HEK293 (cell line): ENCODE results near the gene COL5A3.

ENCODE experiments used
- CTCF ChIA-PET: fragments of 350-600 bp; formaldehyde crosslinking; extraction: SDS; loops from one replicate; lab custom pipeline; 2021; ENCODE audit warnings: antibody characterized with exemption; lab: Yijun Ruan, JAX
- POLR2A ChIA-PET: fragments of 300-600 bp; formaldehyde crosslinking; extraction: SDS; loops from one replicate; lab custom pipeline; 2020; ENCODE audit warnings: antibody characterized with exemption, inconsistent platforms; lab: Yijun Ruan, JAX
- H3K27ac ChIP-seq: fragments of 200-500 bp; sonication (Bioruptor generic); 2 replicates; pipeline ENCODE4 v1.5.1; 2014; ENCODE audit warnings: low read depth, low read length, control low read depth, inconsistent platforms; ENCODE audit errors: extremely low read depth
- H3K36me3 ChIP-seq, 2 experiments: fragments of 200-500 bp in 1 of 2; sonication (Bioruptor generic) in 1 of 2; 1 replicate in 1 of 2; 2 replicates in 1 of 2; pipeline ENCODE4 v1.5.1; 2014 to 2017; ENCODE audit warnings: inconsistent platforms in 2 of 2, low read length in 2 of 2; ENCODE audit not compliant: control insufficient read depth in 2 of 2, insufficient read depth in 1 of 2
- H3K4me1 ChIP-seq: fragments of 200-500 bp; sonication (Bioruptor generic); 2 replicates; pipeline ENCODE4 v1.5.1; 2014; ENCODE audit warnings: mild to moderate bottlenecking, low read length, inconsistent platforms; ENCODE audit not compliant: control insufficient read depth, insufficient read depth
- H3K4me3 ChIP-seq: 2 replicates; pipeline ENCODE4 v1.5.1; 2011; ENCODE audit warnings: low read depth, mild to moderate bottlenecking, control low read depth, low read length, moderate library complexity
- H3K9me3 ChIP-seq: fragments of 200-500 bp; sonication (Bioruptor generic); 2 replicates; pipeline ENCODE4 v1.5.1; 2014; ENCODE audit warnings: low read depth, low read length, inconsistent platforms; ENCODE audit not compliant: control insufficient read depth, insufficient read depth
- GLIS1 ChIP-seq: fragments of 450-650 bp; formaldehyde crosslinking; IDR thresholded peaks from 2 replicates; pipeline ENCODE4 v1.5.1; 2016; ENCODE audit warnings: missing biosample characterization, missing genetic modification characterization
- IKZF3 ChIP-seq: fragments of 450-650 bp; IDR thresholded peaks from 2 replicates; pipeline ENCODE4 v1.5.0; 2018; ENCODE audit warnings: missing biosample characterization, mild to moderate bottlenecking, missing genetic modification characterization, moderate library complexity
- KLF10 ChIP-seq: fragments of 450-650 bp; IDR thresholded peaks from 2 replicates; pipeline ENCODE4 v1.5.1; 2018; ENCODE audit warnings: missing biosample characterization, mild to moderate bottlenecking, missing genetic modification characterization
- KLF9 ChIP-seq: fragments of 450-650 bp; formaldehyde crosslinking; IDR thresholded peaks from 2 replicates; pipeline ENCODE4 v1.5.1; 2016; ENCODE audit warnings: missing biosample characterization, missing genetic modification characterization, low read depth
- MZF1 ChIP-seq: fragments of 450-650 bp; formaldehyde crosslinking; IDR thresholded peaks from 2 replicates; pipeline ENCODE4 v1.5.1; 2017; ENCODE audit warnings: missing biosample characterization, missing genetic modification characterization, borderline replicate concordance
- PRDM1 ChIP-seq: fragments of 450-650 bp; formaldehyde crosslinking; IDR thresholded peaks from 2 replicates; pipeline ENCODE4; 2016; ENCODE audit warnings: missing biosample characterization, missing genetic modification characterization
- SCRT1 ChIP-seq: fragments of 450-650 bp; formaldehyde crosslinking; IDR thresholded peaks from 2 replicates; pipeline ENCODE4 v1.5.1; 2016; ENCODE audit warnings: missing biosample characterization, missing genetic modification characterization, borderline replicate concordance
- ZBTB48 ChIP-seq: fragments of 450-650 bp; formaldehyde crosslinking; IDR thresholded peaks from 2 replicates; pipeline ENCODE4 v1.5.1; 2016; ENCODE audit warnings: missing biosample characterization, missing genetic modification characterization
- ZBTB7A ChIP-seq: fragments of 450-650 bp; formaldehyde crosslinking; IDR thresholded peaks from 2 replicates; pipeline ENCODE4 v1.5.1; 2016; ENCODE audit warnings: low read depth, missing biosample characterization, missing genetic modification characterization
- ZBTB8A ChIP-seq: fragments of 450-650 bp; formaldehyde crosslinking; IDR thresholded peaks from 2 replicates; pipeline ENCODE4 v1.5.1; 2016; ENCODE audit warnings: missing biosample characterization, missing genetic modification characterization
- ZFHX2 ChIP-seq: fragments of 450-650 bp; formaldehyde crosslinking; conservative IDR thresholded peaks from 2 replicates; pipeline ENCODE4 v1.5.1; 2016; ENCODE audit warnings: missing biosample characterization, missing genetic modification characterization
- ZIC2 ChIP-seq: fragments of 450-650 bp; formaldehyde crosslinking; IDR thresholded peaks from 2 replicates; pipeline ENCODE4 v1.5.1; 2016; ENCODE audit warnings: missing biosample characterization, missing genetic modification characterization
- ZNF114 ChIP-seq: fragments of 450-650 bp; formaldehyde crosslinking; IDR thresholded peaks from 2 replicates; pipeline ENCODE4 v1.5.0; 2017; ENCODE audit warnings: missing biosample characterization, missing genetic modification characterization
- ZNF18 ChIP-seq: fragments of 450-650 bp; formaldehyde crosslinking; IDR thresholded peaks from 2 replicates; pipeline ENCODE4 v1.5.1; 2016; ENCODE audit warnings: missing biosample characterization, missing genetic modification characterization
- ZNF202 ChIP-seq: fragments of 450-650 bp; formaldehyde crosslinking; IDR thresholded peaks from 2 replicates; pipeline ENCODE4 v1.5.1; 2016; ENCODE audit warnings: missing biosample characterization, missing genetic modification characterization, borderline replicate concordance
- ZNF211 ChIP-seq: fragments of 450-650 bp; formaldehyde crosslinking; IDR thresholded peaks from 2 replicates; pipeline ENCODE4 v1.5.1; 2016; ENCODE audit warnings: low read depth, missing biosample characterization, missing genetic modification characterization
- ZNF404 ChIP-seq: fragments of 450-650 bp; formaldehyde crosslinking; IDR thresholded peaks from 2 replicates; pipeline ENCODE4 v1.5.1; 2017; ENCODE audit warnings: missing biosample characterization, missing genetic modification characterization
- ZNF426 ChIP-seq: fragments of 450-650 bp; formaldehyde crosslinking; IDR thresholded peaks from 2 replicates; pipeline ENCODE4 v1.5.1; 2017; ENCODE audit warnings: missing biosample characterization, missing genetic modification characterization, mild to moderate bottlenecking, inconsistent platforms, moderate library complexity
- ZNF510 ChIP-seq: fragments of 450-650 bp; formaldehyde crosslinking; IDR thresholded peaks from 2 replicates; pipeline ENCODE4 v1.5.1; 2018; ENCODE audit warnings: mild to moderate bottlenecking, missing genetic modification characterization, missing biosample characterization; ENCODE audit not compliant: insufficient replicate concordance
- ZNF530 ChIP-seq: fragments of 450-650 bp; formaldehyde crosslinking; IDR thresholded peaks from 2 replicates; pipeline ENCODE4 v1.5.1; 2016; ENCODE audit warnings: low read depth, missing biosample characterization, missing genetic modification characterization
- ZNF544 ChIP-seq: fragments of 450-650 bp; formaldehyde crosslinking; IDR thresholded peaks from 2 replicates; pipeline ENCODE4 v1.5.0; 2017; ENCODE audit warnings: missing biosample characterization, missing genetic modification characterization
- ZNF654 ChIP-seq: fragments of 450-650 bp; formaldehyde crosslinking; IDR thresholded peaks from 2 replicates; pipeline ENCODE4 v1.5.1; 2016; ENCODE audit warnings: low read depth, missing biosample characterization, missing genetic modification characterization
- ZNF707 ChIP-seq: fragments of 450-650 bp; formaldehyde crosslinking; IDR thresholded peaks from 2 replicates; pipeline ENCODE4 v1.5.1; 2016; ENCODE audit warnings: missing biosample characterization, missing genetic modification characterization
- ZNF76 ChIP-seq: fragments of 450-650 bp; formaldehyde crosslinking; IDR thresholded peaks from 2 replicates; pipeline ENCODE4; 2016; ENCODE audit warnings: low read depth, missing biosample characterization, missing genetic modification characterization, borderline replicate concordance
- ZNF792 ChIP-seq: fragments of 450-650 bp; formaldehyde crosslinking; IDR thresholded peaks from 2 replicates; pipeline ENCODE4 v1.5.1; 2016; ENCODE audit warnings: missing biosample characterization, missing genetic modification characterization
- TF ChIP-seq, protein P1 (sequence below): fragments of 450-650 bp; formaldehyde crosslinking; IDR thresholded peaks from 2 replicates; pipeline ENCODE4; 2016; ENCODE audit warnings: missing biosample characterization, missing genetic modification characterization
- TF ChIP-seq, protein P2 (sequence below): fragments of 450-650 bp; formaldehyde crosslinking; IDR thresholded peaks from 2 replicates; pipeline ENCODE4 v1.5.1; 2016; ENCODE audit warnings: missing biosample characterization, missing genetic modification characterization
- TF ChIP-seq, protein P3 (sequence below): sonication (generic); formaldehyde crosslinking; IDR thresholded peaks from 2 replicates; pipeline ENCODE4 v1.8.1; 2022; ENCODE audit warnings: mild to moderate bottlenecking, moderate library complexity, missing genetic modification reagents

COL5A3 gene

GRCh38 chr19:9912551-9913236 is 97.6 kb downstream of the COL5A3 start:
- Histone ChIP-seq H3K4me3 (peak overlapping the region; percentile 47), H3K4me1 (no peaks in the 10 kb centered on the region)
- CTCF ChIA-PET = interaction anchor here (0.6 to 0.7 kb wide), 3 partner anchors 148 to 1570 kb away, joined by 3 to 6 read pairs (median 3); no protein-coding TSS in a partner anchor
- POLR2A ChIA-PET = no interaction called here
- TF ChIP-seq ZNF654 (no peak), ZNF404 (tag by site-specific recombination) (no peak), SCRT1 (tag by site-specific recombination) (no peak), ZBTB7A (no peak), MZF1 (tag by site-specific recombination) (no peak), PRDM1 (no peak), ZNF76 (tag by site-specific recombination) (no peak), ZIC2 (tag by site-specific recombination) (peak; percentile 14; the same call in 1 of the 2 replicates), GLIS1 (tag by site-specific recombination) (peak; percentile 51)
- TF ChIP-seq, protein P1, sequence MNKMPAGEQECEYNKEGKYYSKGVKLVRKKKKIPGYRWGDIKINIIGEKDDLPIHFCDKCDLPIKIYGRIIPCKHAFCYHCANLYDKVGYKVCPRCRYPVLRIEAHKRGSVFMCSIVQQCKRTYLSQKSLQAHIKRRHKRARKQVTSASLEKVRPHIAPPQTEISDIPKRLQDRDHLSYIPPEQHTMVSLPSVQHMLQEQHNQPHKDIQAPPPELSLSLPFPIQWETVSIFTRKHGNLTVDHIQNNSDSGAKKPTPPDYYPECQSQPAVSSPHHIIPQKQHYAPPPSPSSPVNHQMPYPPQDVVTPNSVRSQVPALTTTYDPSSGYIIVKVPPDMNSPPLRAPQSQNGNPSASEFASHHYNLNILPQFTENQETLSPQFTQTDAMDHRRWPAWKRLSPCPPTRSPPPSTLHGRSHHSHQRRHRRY (tag by site-specific recombination) = no peak
- TF ChIP-seq, all 188 proteins: peak for 2
- H3K9me3 ChIP-seq = no peaks in the 10 kb centered on the region
- H3K27ac ChIP-seq = no peak overlapping the region
- no peaks in the 10 kb centered on the region for H3K36me3 ChIP-seq

DNA sequence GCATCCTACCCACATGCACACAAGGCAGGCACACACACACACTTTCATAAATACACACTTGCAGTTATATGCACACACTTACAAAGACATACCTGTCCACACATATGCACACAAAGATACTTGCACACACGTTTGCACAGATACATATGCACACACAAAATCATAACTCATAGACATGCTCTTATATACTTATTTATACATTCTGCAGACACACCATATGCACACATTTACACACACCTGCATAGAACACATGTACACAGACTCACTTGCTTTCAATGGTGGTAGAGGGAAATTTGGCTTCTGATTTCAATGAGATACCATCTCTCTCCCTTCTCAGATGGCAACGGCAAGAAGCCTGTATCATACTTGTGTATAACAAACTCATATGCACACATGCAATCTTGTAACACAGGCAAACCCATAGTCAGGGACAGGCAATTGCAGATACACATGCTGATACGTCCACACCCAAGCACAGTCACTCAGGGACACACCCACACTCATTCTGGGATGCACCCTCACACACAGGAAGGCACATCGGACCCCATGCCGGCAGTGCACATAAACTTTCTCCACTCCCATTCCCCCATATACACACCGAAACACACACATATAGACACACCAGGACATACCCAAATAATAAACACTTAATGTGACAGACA is 98.6 kb downstream of the COL5A3 start:
- Histone ChIP-seq H3K27ac (no peak overlapping the region), H3K36me3 (no peaks in the 10 kb centered on the region), H3K4me1 (no peaks in the 10 kb centered on the region), H3K4me3 (no peak overlapping the region), H3K9me3 (no peaks in the 10 kb centered on the region)
- ChIA-PET CTCF (interaction anchor here (0.6 to 1.0 kb wide), 3 partner anchors 14 to 765 kb away, joined by 3 to 4 read pairs (median 3); no protein-coding TSS in a partner anchor), POLR2A (no interaction called here)
- no peak for TF ChIP-seq ZBTB8A
- peak; percentile 34; the same call in 1 of the 2 replicates for TF ChIP-seq KLF9 (tag by site-specific recombination)
- TF ChIP-seq ZNF792 = no peak
- TF ChIP-seq KLF10 (tag by site-specific recombination) = no peak
- no peak for TF ChIP-seq ZBTB48 (tag by site-specific recombination)
- no peak for TF ChIP-seq ZNF510 (tag by site-specific recombination)
- peak; percentile 41 for TF ChIP-seq ZFHX2 (tag by site-specific recombination)
- TF ChIP-seq, protein P2, sequence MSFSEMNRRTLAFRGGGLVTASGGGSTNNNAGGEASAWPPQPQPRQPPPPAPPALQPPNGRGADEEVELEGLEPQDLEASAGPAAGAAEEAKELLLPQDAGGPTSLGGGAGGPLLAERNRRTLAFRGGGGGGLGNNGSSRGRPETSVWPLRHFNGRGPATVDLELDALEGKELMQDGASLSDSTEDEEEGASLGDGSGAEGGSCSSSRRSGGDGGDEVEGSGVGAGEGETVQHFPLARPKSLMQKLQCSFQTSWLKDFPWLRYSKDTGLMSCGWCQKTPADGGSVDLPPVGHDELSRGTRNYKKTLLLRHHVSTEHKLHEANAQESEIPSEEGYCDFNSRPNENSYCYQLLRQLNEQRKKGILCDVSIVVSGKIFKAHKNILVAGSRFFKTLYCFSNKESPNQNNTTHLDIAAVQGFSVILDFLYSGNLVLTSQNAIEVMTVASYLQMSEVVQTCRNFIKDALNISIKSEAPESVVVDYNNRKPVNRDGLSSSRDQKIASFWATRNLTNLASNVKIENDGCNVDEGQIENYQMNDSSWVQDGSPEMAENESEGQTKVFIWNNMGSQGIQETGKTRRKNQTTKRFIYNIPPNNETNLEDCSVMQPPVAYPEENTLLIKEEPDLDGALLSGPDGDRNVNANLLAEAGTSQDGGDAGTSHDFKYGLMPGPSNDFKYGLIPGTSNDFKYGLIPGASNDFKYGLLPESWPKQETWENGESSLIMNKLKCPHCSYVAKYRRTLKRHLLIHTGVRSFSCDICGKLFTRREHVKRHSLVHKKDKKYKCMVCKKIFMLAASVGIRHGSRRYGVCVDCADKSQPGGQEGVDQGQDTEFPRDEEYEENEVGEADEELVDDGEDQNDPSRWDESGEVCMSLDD (tag by site-specific recombination) = no peak
- no peak for TF ChIP-seq ZNF114 (tag by site-specific recombination)
- TF ChIP-seq IKZF3 = no peak
- TF ChIP-seq, protein P3, sequence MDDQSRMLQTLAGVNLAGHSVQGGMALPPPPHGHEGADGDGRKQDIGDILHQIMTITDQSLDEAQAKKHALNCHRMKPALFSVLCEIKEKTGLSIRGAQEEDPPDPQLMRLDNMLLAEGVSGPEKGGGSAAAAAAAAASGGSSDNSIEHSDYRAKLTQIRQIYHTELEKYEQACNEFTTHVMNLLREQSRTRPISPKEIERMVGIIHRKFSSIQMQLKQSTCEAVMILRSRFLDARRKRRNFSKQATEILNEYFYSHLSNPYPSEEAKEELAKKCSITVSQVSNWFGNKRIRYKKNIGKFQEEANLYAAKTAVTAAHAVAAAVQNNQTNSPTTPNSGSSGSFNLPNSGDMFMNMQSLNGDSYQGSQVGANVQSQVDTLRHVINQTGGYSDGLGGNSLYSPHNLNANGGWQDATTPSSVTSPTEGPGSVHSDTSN = no peak
- TF ChIP-seq ZNF530 (tag by site-specific recombination) = no peak
- TF ChIP-seq ZNF18 (tag by site-specific recombination) = no peak
- no peak for TF ChIP-seq ZNF211
- TF ChIP-seq ZNF707 (tag by site-specific recombination) = no peak
- no peak for TF ChIP-seq ZNF404 (tag by site-specific recombination)
- no peak for TF ChIP-seq ZNF544 (tag by site-specific recombination)
- no peak for TF ChIP-seq ZNF202
- no peak for TF ChIP-seq ZNF426 (tag by site-specific recombination)
